ENCODE data around the gene ANKRD55. TPM values are rescaled to one million over a fixed set of nuclear protein-coding genes. Genes with fewer than 3 reads are reported as not detected.

The ANKRD55 gene
- total RNA-seq, 1 experiment from 2014 or later, result not detected

DNA sequence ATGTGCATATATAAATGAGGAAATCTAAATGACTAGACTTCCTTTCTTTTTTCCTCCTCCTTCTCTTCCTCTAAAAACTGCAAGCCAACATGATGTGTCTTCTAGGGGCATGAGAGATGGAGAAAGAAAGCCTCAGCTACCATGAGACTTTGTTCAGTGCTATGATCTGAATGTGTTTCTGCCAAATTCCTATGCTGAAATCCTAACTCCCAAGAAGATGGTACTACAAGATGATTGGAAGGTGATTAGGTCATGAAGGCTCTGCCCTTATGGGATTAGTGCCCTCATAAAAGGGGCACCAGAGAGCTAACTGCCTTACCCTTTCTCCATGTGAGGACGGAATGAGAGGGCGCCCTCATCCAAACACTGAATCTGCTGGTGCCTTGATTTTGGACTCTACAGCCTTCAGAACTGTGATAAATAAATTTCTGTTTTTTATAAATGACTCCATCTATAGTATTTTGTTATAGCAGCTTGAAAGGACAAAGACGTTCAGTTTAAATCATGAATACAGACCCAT is 166.1 kb downstream of the ANKRD55 start:
- no peak for DNase-seq (ENCODE audit: unreplicated experiment)
- no TSS peak for BruUV-seq (replicated peaks)
- intact Hi-C loops (cut with micrococcal nuclease), result no loop called here
- ChIA-PET POLR2A (interaction anchor here (0.8 kb wide), 1 partner anchor 57 kb away, joined by 3 read pairs; no protein-coding TSS in a partner anchor), CTCF (interaction anchor here (0.6 kb wide), 1 partner anchor 9 kb away, joined by 4 read pairs; no protein-coding TSS in a partner anchor)
- H3K4me1 Mint-ChIP-seq (ENCODE audit: insufficient read depth, unreplicated experiment), result no peaks in the 10 kb centered on the region
- H3K36me3 Mint-ChIP-seq (ENCODE audit: insufficient read depth, unreplicated experiment), result no peaks in the 10 kb centered on the region
- TF ChIP-seq, protein P1, sequence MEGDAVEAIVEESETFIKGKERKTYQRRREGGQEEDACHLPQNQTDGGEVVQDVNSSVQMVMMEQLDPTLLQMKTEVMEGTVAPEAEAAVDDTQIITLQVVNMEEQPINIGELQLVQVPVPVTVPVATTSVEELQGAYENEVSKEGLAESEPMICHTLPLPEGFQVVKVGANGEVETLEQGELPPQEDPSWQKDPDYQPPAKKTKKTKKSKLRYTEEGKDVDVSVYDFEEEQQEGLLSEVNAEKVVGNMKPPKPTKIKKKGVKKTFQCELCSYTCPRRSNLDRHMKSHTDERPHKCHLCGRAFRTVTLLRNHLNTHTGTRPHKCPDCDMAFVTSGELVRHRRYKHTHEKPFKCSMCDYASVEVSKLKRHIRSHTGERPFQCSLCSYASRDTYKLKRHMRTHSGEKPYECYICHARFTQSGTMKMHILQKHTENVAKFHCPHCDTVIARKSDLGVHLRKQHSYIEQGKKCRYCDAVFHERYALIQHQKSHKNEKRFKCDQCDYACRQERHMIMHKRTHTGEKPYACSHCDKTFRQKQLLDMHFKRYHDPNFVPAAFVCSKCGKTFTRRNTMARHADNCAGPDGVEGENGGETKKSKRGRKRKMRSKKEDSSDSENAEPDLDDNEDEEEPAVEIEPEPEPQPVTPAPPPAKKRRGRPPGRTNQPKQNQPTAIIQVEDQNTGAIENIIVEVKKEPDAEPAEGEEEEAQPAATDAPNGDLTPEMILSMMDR (IDR thresholded peaks at IDR 0.05; ENCODE audit: unreplicated experiment), result no peak
- no peak overlapping the region for H3K27ac Mint-ChIP-seq (ENCODE audit: low read depth, unreplicated experiment)
- peaks cover 3% of the 10 kb centered on the region for H3K27me3 Mint-ChIP-seq (ENCODE audit: insufficient read depth, unreplicated experiment)
- H3K9me3 Mint-ChIP-seq (ENCODE audit: unreplicated experiment), result no peaks in the 10 kb centered on the region
- H3K4me3 Mint-ChIP-seq (ENCODE audit: unreplicated experiment), result no peak overlapping the region

DNA sequence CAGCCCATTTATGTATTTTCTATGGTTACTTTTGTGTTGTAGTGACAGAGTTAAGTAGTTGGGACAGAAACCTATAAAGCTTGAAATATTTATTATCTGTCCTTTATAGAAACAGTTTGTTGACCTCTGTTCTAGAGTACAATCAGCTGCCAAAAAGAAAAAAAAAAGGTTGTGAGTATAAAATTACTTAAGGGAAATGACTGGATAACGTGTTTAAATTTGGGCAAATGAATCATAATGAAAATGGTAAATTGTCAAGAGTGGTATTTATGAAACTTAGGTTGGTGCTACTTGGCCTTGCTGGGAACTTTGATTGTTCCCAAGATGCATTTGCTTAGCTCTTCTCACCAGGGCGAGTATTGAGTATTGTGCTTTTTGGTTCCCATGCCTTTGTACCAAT is 168.1 kb downstream of the ANKRD55 start:
- intact Hi-C loops (cut with micrococcal nuclease), result no loop called here
- peaks cover 23% of the 10 kb centered on the region for H3K27me3 Mint-ChIP-seq (ENCODE audit: insufficient read depth, unreplicated experiment)
- H3K4me3 Mint-ChIP-seq (ENCODE audit: unreplicated experiment), result no peak overlapping the region
- ChIA-PET POLR2A (no interaction called here), CTCF (interaction anchor here (0.6 to 0.7 kb wide), 2 partner anchors 38 to 1804 kb away, joined by 3 to 4 read pairs; no protein-coding TSS in a partner anchor)
- no peaks in the 10 kb centered on the region for H3K9me3 Mint-ChIP-seq (ENCODE audit: unreplicated experiment)
- no TSS peak for BruUV-seq (replicated peaks)
- TF ChIP-seq, protein P1 (IDR thresholded peaks at IDR 0.05; ENCODE audit: unreplicated experiment), result no peak
- H3K4me1 Mint-ChIP-seq (ENCODE audit: insufficient read depth, unreplicated experiment), result no peaks in the 10 kb centered on the region
- no peak overlapping the region for H3K27ac Mint-ChIP-seq (ENCODE audit: low read depth, unreplicated experiment)
- H3K36me3 Mint-ChIP-seq (ENCODE audit: insufficient read depth, unreplicated experiment), result no peaks in the 10 kb centered on the region
- no peak for DNase-seq (ENCODE audit: unreplicated experiment)

DNA sequence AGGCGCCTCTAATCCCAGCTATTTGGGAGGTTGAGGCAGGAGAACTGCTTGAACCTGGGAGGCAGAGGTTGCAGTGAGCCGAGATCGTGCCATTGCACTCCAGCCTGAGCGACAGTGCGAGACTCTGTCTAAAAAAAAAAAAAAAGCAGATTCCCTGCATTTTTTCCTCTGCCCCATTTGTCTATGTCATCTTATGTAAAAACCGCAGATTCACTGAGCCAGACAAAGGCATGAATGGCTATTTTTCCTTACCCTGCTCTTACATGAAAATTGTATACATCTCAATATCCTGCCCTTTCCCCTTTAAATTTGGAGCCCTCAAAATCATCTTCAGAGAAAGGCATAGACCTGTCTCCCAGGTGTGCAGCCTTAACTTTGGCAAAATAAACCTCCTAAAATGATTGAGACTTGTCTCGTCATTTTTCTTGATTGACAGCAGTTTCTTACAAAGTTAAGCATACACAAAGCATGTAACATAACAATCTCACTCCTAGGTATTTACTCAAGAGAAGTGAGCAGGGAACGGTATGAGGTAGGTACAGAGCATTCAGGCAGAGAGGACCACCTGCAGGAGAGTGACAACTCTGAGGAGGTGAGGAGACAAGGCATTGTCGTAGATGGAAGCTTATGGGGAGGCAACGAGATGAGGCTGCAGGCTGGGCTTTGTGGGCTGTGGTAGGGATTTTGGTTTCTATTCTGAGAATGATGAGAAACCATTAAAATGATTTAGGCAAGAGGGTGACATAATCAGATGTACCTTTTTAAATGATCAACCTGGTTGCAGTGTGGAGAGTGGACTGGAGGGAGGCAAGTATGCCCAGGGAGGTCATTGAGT is 172.6 kb downstream of the ANKRD55 start:
- TF ChIP-seq, protein P1 (IDR thresholded peaks at IDR 0.05; ENCODE audit: unreplicated experiment), result no peak
- ChIA-PET CTCF (no interaction called here), POLR2A (interaction anchor here (3.0 kb wide), 1 partner anchor 66 kb away, joined by 22 read pairs; the partner anchor contains the start of gene IL6ST)
- H3K36me3 Mint-ChIP-seq (ENCODE audit: insufficient read depth, unreplicated experiment), result no peaks in the 10 kb centered on the region
- no peak overlapping the region for H3K27ac Mint-ChIP-seq (ENCODE audit: low read depth, unreplicated experiment)
- no TSS peak for BruUV-seq (replicated peaks)
- peaks cover 11% of the 10 kb centered on the region for H3K4me1 Mint-ChIP-seq (ENCODE audit: insufficient read depth, unreplicated experiment)
- H3K4me3 Mint-ChIP-seq (ENCODE audit: unreplicated experiment), result no peak overlapping the region
- no peaks in the 10 kb centered on the region for H3K9me3 Mint-ChIP-seq (ENCODE audit: unreplicated experiment)
- intact Hi-C loops (cut with micrococcal nuclease), result no loop called here
- peaks cover 39% of the 10 kb centered on the region for H3K27me3 Mint-ChIP-seq (ENCODE audit: insufficient read depth, unreplicated experiment)
- DNase-seq (ENCODE audit: unreplicated experiment), result no peak

DNA sequence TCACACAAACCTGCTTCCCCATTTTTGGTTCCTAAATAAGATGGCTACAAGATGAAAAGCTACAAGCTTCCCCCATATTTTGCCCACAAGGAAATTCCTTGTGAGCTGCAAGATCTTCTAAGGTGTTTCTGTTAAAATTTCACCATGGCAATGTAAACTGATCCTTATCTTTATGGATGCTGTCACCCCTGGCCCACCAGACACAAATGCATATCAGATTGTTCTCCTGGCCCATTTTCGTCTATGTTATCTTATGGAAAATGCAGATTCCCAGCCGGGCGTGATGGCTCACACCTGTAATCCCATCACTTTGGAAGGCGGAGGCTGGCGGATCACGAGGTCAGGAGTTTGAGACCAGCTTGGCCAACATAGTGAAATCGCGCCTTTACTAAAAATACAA is 173.3 kb downstream of the ANKRD55 start:
- Mint-ChIP-seq H3K27me3 (ENCODE audit: insufficient read depth, unreplicated experiment) (peaks cover 46% of the 10 kb centered on the region), H3K9me3 (ENCODE audit: unreplicated experiment) (no peaks in the 10 kb centered on the region), H3K4me1 (ENCODE audit: insufficient read depth, unreplicated experiment) (peaks cover 16% of the 10 kb centered on the region), H3K36me3 (ENCODE audit: insufficient read depth, unreplicated experiment) (no peaks in the 10 kb centered on the region), H3K4me3 (ENCODE audit: unreplicated experiment) (no peak overlapping the region), H3K27ac (ENCODE audit: low read depth, unreplicated experiment) (no peak overlapping the region)
- no TSS peak for BruUV-seq (replicated peaks)
- POLR2A ChIA-PET, result interaction anchor here (0.6 to 3.0 kb wide), 3 partner anchors 43 to 65 kb away, joined by 3 to 22 read pairs (median 4); partner anchors contain the start of gene IL6ST
- intact Hi-C loops (cut with micrococcal nuclease), result loop anchor here (10.0 kb wide), 1 partner anchor 65 kb away; the partner anchor contains the start of gene IL6ST
- DNase-seq (ENCODE audit: unreplicated experiment), result no peak
- CTCF ChIA-PET, result no interaction called here
- TF ChIP-seq, protein P1 (IDR thresholded peaks at IDR 0.05; ENCODE audit: unreplicated experiment), result no peak
